ENCODE results near the gene CAVIN2.

DNA sequence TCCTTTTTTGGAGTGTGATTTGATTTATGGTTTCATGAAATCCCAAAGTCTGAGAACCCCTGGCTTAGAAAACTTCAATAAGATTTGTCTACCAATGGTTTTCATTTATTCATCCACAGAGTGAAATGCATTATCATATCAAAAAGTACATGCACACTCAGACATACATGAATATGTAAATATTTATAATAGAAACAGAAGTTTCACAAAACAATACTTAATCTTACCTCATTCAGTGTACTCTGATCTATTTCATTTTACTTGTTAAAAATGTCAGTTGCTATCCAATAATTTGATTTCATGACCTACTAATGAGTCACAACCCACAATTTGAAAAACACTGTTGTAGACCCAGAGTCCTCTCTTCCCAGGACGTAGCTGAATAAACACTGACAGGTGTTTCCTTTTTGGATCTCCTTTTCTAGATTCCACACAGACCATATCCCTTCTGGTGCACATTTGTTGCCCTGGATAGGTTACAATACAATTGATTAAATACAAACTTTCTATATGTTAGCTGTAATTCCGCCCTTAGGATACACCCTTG lies 10.4 kb upstream of the CAVIN2 start:
- TF ChIP-seq, protein P1, sequence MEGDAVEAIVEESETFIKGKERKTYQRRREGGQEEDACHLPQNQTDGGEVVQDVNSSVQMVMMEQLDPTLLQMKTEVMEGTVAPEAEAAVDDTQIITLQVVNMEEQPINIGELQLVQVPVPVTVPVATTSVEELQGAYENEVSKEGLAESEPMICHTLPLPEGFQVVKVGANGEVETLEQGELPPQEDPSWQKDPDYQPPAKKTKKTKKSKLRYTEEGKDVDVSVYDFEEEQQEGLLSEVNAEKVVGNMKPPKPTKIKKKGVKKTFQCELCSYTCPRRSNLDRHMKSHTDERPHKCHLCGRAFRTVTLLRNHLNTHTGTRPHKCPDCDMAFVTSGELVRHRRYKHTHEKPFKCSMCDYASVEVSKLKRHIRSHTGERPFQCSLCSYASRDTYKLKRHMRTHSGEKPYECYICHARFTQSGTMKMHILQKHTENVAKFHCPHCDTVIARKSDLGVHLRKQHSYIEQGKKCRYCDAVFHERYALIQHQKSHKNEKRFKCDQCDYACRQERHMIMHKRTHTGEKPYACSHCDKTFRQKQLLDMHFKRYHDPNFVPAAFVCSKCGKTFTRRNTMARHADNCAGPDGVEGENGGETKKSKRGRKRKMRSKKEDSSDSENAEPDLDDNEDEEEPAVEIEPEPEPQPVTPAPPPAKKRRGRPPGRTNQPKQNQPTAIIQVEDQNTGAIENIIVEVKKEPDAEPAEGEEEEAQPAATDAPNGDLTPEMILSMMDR (IDR thresholded peaks at IDR 0.05), result no peak
- no peak for TF ChIP-seq POLR2A (IDR thresholded peaks at IDR 0.05)
